ENCODE results near the gene KLHL1. TPM values are rescaled to one million over a fixed set of nuclear protein-coding genes. Genes with fewer than 3 reads are reported as not detected.

Gene KLHL1
- total and polyA plus RNA-seq, 12 donors: under 0.01 to 0.28 (median 0.08) TPM; not detected in 7

DNA sequence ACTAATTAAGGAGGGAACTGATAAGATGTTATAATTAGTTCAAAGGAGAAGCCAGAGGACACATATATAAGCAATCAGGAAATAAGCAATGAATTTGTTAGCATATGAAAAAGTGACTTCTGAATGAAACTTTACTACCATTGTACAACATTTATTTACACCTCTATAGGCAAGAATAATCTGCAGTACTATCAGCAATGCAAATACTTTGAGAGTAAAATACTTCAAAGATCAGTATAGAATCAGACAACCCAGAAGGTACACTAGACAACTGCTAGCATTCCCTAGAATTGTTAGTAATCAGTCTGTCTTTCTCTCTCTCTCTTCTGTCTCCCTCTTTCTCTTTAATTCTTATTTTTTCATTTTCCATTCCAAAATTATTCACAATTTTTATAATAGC, 197.5 kb downstream of the KLHL1 start:
- Histone ChIP-seq H3K4me1 (replicated peaks in 1 of 2) (no peaks in the 10 kb centered on the region), H3K9me3 (replicated peaks in 1 of 3) (no peaks in the 10 kb centered on the region), H3K27ac (no peak overlapping the region), H3K36me3 (replicated peaks in 1 of 2) (no peaks in the 10 kb centered on the region), H3K4me3 (no peak overlapping the region), H3K27me3 (no peaks in the 10 kb centered on the region)
- TF ChIP-seq, protein P1, sequence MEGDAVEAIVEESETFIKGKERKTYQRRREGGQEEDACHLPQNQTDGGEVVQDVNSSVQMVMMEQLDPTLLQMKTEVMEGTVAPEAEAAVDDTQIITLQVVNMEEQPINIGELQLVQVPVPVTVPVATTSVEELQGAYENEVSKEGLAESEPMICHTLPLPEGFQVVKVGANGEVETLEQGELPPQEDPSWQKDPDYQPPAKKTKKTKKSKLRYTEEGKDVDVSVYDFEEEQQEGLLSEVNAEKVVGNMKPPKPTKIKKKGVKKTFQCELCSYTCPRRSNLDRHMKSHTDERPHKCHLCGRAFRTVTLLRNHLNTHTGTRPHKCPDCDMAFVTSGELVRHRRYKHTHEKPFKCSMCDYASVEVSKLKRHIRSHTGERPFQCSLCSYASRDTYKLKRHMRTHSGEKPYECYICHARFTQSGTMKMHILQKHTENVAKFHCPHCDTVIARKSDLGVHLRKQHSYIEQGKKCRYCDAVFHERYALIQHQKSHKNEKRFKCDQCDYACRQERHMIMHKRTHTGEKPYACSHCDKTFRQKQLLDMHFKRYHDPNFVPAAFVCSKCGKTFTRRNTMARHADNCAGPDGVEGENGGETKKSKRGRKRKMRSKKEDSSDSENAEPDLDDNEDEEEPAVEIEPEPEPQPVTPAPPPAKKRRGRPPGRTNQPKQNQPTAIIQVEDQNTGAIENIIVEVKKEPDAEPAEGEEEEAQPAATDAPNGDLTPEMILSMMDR (IDR thresholded peaks at IDR 0.05): no peak
- TF ChIP-seq POLR2A (IDR thresholded peaks at IDR 0.05): no peak
- intact Hi-C loops (cut with DNase I): no loop called here
- no peak for DNase-seq

DNA sequence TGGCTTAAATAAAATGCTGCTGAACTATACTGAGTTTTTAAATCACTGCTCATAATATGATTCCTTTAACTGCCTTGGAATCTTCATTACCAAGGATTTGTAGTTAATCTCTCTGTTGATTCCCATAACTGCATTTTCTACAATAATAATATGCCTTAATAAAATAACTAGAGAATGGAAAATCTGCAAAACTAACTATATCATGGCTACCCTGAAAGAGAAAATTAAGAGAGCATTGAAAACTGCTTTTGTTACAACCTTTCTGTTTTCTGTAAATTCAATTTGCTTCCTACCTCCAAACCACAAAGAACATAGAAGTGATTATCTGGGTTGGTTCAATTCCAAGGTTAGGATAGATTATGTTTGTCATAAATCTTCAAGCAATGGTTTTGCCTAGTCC, 203.5 kb downstream of the KLHL1 start:
- intact Hi-C loops (cut with DNase I): no loop called here

DNA sequence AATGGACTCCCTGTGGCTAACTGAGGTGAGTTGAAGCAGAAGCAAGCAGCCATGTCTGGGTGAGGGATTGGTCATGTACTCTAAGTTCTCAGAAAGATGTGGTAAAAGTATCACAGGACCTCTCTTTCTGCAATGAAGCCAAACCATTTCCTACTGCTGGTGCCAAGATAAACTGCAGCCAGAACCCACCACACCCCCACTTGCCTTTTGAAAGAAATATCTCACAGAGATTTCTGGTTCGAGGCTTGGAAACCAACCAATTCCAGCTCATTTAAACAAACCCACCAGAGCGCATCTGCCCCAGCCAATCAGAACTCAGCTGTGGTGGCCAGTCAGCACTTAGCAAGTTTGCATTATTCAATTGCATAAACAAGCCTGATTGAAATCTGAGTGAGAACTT, 205.2 kb downstream of the KLHL1 start:
- Histone ChIP-seq H3K4me3 (no peak overlapping the region), H3K36me3 (replicated peaks in 1 of 2) (no peaks in the 10 kb centered on the region), H3K27me3 (no peaks in the 10 kb centered on the region), H3K4me1 (replicated peaks in 1 of 2) (no peaks in the 10 kb centered on the region), H3K27ac (no peak overlapping the region), H3K9me3 (replicated peaks in 1 of 3) (no peaks in the 10 kb centered on the region)
- intact Hi-C loops (cut with DNase I): no loop called here
- no peak for DNase-seq
- no peak for TF ChIP-seq POLR2A (IDR thresholded peaks at IDR 0.05)
- TF ChIP-seq, protein P1 (IDR thresholded peaks at IDR 0.05): no peak
- whole genome bisulfite sequencing, 4 donors: 68 to 86% (median 72%) methylated on average over 2 of the region's 2 CpGs

More for the DNA sequence above, 203.5 kb downstream of the KLHL1 start:
- DNase-seq: no peak
- no peaks in the 10 kb centered on the region for H3K36me3 ChIP-seq (replicated peaks in 1 of 2)
- H3K27ac ChIP-seq: no peak overlapping the region
- TF ChIP-seq, protein P1 (IDR thresholded peaks at IDR 0.05): no peak
- no peak for TF ChIP-seq POLR2A (IDR thresholded peaks at IDR 0.05)
- H3K27me3 ChIP-seq: no peaks in the 10 kb centered on the region
- H3K9me3 ChIP-seq (replicated peaks in 1 of 3): no peaks in the 10 kb centered on the region
- H3K4me3 ChIP-seq: no peak overlapping the region
- H3K4me1 ChIP-seq (replicated peaks in 1 of 2): no peaks in the 10 kb centered on the region

DNA sequence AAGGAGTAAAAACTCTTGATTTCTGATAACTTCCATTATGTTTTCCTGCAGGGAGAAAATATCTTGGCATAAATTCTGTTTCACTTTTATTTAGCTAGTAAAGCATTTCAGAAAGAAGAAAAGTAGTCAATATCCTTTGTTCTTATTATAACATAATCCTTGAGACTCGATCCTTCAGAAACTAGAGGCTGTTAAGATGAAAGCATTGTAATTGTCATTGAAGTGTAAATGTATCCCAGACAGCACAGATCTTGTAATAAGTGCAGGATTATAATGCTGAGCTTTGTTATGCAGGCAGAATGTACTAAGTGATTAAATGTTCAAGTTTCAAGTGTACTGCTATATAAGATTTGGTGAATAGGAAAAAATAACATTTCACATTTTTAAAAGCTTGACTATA, 225.8 kb downstream of the KLHL1 start:
- Histone ChIP-seq H3K27ac (no peak overlapping the region), H3K9me3 (replicated peaks in 1 of 3) (no peaks in the 10 kb centered on the region), H3K27me3 (no peaks in the 10 kb centered on the region), H3K4me3 (no peak overlapping the region), H3K4me1 (replicated peaks in 1 of 2) (no peaks in the 10 kb centered on the region), H3K36me3 (replicated peaks in 1 of 2) (no peaks in the 10 kb centered on the region)
- TF ChIP-seq, protein P1 (IDR thresholded peaks at IDR 0.05): no peak
- no peak for TF ChIP-seq POLR2A (IDR thresholded peaks at IDR 0.05)
- intact Hi-C loops (cut with DNase I): no loop called here
- DNase-seq: no peak
- 56 to 70% (median 66%) methylated on average over 1 of the region's 1 CpG for WGBS, 4 donors

All from adrenal gland (tissue), 12 donors.